Measurements from ENCODE around the gene MPHOSPH9. TPM values are rescaled to one million over a fixed set of nuclear protein-coding genes. Genes with fewer than 3 reads are reported as not detected.

MPHOSPH9 gene
- total and polyA plus RNA-seq, 2 donors (not counting 1 experiment from before 2014, with no cell fraction given) = 11.8 to 45.1 TPM

DNA sequence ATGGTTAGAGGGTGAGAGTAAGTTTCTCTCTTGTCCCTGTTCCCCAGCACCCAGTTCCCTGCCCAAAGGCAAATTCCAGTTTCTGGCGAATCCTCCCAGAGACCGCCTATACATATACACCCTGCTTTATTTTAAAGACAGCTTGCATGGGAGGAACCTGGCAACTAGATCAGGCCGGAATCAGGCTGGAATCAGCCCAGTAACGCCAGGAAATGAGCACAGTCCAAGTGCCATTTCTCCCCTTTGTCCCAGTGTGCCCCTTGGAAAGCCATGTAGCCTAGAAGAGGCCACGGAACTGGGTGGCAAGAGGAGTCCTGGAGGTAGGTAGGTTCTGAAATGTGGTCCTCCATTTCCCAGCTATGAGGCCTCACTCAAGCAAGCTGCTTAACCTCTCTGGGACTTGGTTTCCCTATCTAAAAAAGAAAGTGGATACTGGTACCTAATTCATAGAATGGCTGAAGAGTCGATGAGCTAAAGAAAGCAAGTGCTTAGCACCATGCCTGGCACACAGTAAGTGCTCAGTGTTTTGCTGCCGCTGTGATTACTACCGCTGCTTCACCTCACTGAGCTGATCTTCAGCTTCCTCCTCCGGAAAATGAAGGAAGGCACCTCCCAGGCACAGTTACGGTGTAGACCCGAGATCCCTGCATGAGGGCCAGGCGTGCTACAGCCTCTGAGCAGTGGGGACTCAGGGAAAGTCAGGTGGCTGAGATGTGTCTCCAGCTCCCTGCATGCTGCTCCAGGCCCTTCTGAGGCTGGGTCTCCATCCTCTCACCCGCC, 118.4 kb downstream of the MPHOSPH9 start:
- Histone ChIP-seq H3K9ac (ENCODE audit: low read length) (peak overlapping the region; percentile 40), H3K27ac (ENCODE audit: low read length in 2 of 2) (peak overlapping the region; percentile 72 to 85), H3K4me3 (ENCODE audit: control extremely low read depth in 1 of 5, extremely low read depth in 1 of 5, insufficient read depth in 1 of 5, low read depth in 2 of 5, low read length in 4 of 5) (peak overlapping the region in 3 of 5 experiments; percentile 12 to 31 (median 26)), H3K4me1 (ENCODE audit: control insufficient read depth in 2 of 2, insufficient read depth in 2 of 2, low read length in 2 of 2) (peaks cover 43 to 52% of the 10 kb centered on the region in 2 donors), H3K79me2 (ENCODE audit: control insufficient read depth, insufficient read depth, low read length) (peaks cover 58% of the 10 kb centered on the region), H3K27me3 (replicated peaks in 1 of 4; ENCODE audit: control extremely low read depth in 1 of 4, control insufficient read depth in 3 of 4, insufficient read depth in 4 of 4, low read length in 3 of 4) (no peaks in the 10 kb centered on the region), H3K9me3 (ENCODE audit: control extremely low read depth in 1 of 3, control insufficient read depth in 2 of 3, insufficient read depth in 1 of 3, low read length in 2 of 3) (peaks cover 0 to 4% (median 0%) of the 10 kb centered on the region in 3 donors), H3K4me2 (replicated peaks; ENCODE audit: low read depth, low read length, poor library complexity, severe bottlenecking) (peak overlapping the region; percentile 77), H4K20me1 (ENCODE audit: control insufficient read depth, insufficient read depth, low read length, poor library complexity, severe bottlenecking) (no peaks in the 10 kb centered on the region), H3K36me3 (replicated peaks in 1 of 2; ENCODE audit: control extremely low read depth in 1 of 2, control insufficient read depth in 1 of 2, extremely low read depth in 1 of 2, insufficient read depth in 2 of 2, low read length in 1 of 2) (no peaks in the 10 kb centered on the region), H2AFZ (ENCODE audit: insufficient read depth, low read depth, low read length, poor library complexity, severe bottlenecking) (peak overlapping the region; percentile 77)
- peak; percentile 44 for DNase-seq
- peaks cover 51% of the 10 kb centered on the region for H3K4me1 Mint-ChIP-seq
- CTCF ChIA-PET = interaction anchor here (0.7 to 3.4 kb wide), 9 partner anchors 9 to 118 kb away, joined by 3 to 19 read pairs (median 4); partner anchors contain the start of genes MPHOSPH9, MTRFR and PITPNM2
- no peaks in the 10 kb centered on the region for H3K9me3 Mint-ChIP-seq (ENCODE audit: insufficient read depth)
- no peaks in the 10 kb centered on the region for H3K27me3 Mint-ChIP-seq
- WGBS (ENCODE audit: insufficient coverage) = 65% methylated on average over 9 of the region's 13 CpGs
- TF ChIP-seq, protein P1, sequence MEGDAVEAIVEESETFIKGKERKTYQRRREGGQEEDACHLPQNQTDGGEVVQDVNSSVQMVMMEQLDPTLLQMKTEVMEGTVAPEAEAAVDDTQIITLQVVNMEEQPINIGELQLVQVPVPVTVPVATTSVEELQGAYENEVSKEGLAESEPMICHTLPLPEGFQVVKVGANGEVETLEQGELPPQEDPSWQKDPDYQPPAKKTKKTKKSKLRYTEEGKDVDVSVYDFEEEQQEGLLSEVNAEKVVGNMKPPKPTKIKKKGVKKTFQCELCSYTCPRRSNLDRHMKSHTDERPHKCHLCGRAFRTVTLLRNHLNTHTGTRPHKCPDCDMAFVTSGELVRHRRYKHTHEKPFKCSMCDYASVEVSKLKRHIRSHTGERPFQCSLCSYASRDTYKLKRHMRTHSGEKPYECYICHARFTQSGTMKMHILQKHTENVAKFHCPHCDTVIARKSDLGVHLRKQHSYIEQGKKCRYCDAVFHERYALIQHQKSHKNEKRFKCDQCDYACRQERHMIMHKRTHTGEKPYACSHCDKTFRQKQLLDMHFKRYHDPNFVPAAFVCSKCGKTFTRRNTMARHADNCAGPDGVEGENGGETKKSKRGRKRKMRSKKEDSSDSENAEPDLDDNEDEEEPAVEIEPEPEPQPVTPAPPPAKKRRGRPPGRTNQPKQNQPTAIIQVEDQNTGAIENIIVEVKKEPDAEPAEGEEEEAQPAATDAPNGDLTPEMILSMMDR (IDR thresholded peaks at IDR 0.05) = no peak
- TF ChIP-seq EZH2 (IDR thresholded peaks at IDR 0.05; ENCODE audit: borderline replicate concordance, insufficient read depth, low read depth, low read length, poor library complexity, severe bottlenecking) = no peak
- POLR2A ChIA-PET = interaction anchor here (0.7 to 1.9 kb wide), 5 partner anchors 8 to 56 kb away, joined by 3 to 6 read pairs (median 4); partner anchors contain the start of gene PITPNM2
- peak overlapping the region; percentile 89 for H3K27ac Mint-ChIP-seq
- intact Hi-C loops (cut with micrococcal nuclease) = loop anchor here (2.0 kb wide), 2 partner anchors 26 to 36 kb away; partner anchors contain the start of gene PITPNM2
- peak; percentile 15 for ATAC-seq (ENCODE audit: low read depth)
- H3K4me3 Mint-ChIP-seq = peak overlapping the region; percentile 67

DNA sequence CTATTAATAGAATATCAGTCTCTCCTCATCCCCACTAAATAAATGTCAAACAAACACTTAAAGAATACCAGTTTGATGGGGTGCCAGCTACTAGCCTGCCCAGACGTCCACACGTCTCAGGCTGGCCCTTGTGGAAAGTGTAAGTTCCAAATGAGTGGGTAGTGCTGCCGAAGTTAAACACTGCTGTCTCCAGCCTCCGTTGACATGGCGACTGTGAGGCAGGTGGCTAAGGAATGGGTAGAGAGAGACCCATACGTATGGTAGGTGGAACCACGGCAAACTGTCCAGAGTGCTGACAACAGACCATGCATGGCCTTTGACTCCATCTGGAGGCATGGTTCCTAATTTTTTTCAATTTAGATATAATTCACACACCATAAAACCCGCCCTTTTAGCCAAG, 119.9 kb downstream of the MPHOSPH9 start:
- TF ChIP-seq, protein P1 (IDR thresholded peaks at IDR 0.05) = no peak
- no peak for TF ChIP-seq EZH2 (IDR thresholded peaks at IDR 0.05; ENCODE audit: borderline replicate concordance, insufficient read depth, low read depth, low read length, poor library complexity, severe bottlenecking)

More for the DNA sequence above, 119.9 kb downstream of the MPHOSPH9 start:
- Histone ChIP-seq H3K4me2 (replicated peaks; ENCODE audit: low read depth, low read length, poor library complexity, severe bottlenecking) (no peak overlapping the region), H4K20me1 (ENCODE audit: control insufficient read depth, insufficient read depth, low read length, poor library complexity, severe bottlenecking) (no peaks in the 10 kb centered on the region), H3K79me2 (ENCODE audit: control insufficient read depth, insufficient read depth, low read length) (peaks cover 60% of the 10 kb centered on the region), H3K4me3 (ENCODE audit: control extremely low read depth in 1 of 5, extremely low read depth in 1 of 5, insufficient read depth in 1 of 5, low read depth in 2 of 5, low read length in 4 of 5) (no peak overlapping the region), H3K4me1 (ENCODE audit: control insufficient read depth in 2 of 2, insufficient read depth in 2 of 2, low read length in 2 of 2) (peaks cover 48 to 51% of the 10 kb centered on the region in 2 donors), H2AFZ (ENCODE audit: insufficient read depth, low read depth, low read length, poor library complexity, severe bottlenecking) (no peak overlapping the region), H3K9ac (ENCODE audit: low read length) (no peak overlapping the region), H3K27ac (ENCODE audit: low read length in 2 of 2) (peak overlapping the region; percentile 5 to 85), H3K9me3 (ENCODE audit: control extremely low read depth in 1 of 3, control insufficient read depth in 2 of 3, insufficient read depth in 1 of 3, low read length in 2 of 3) (no peaks in the 10 kb centered on the region), H3K36me3 (replicated peaks in 1 of 2; ENCODE audit: control extremely low read depth in 1 of 2, control insufficient read depth in 1 of 2, extremely low read depth in 1 of 2, insufficient read depth in 2 of 2, low read length in 1 of 2) (peaks cover 0 to 3% of the 10 kb centered on the region in 2 experiments), H3K27me3 (replicated peaks in 1 of 4; ENCODE audit: control extremely low read depth in 1 of 4, control insufficient read depth in 3 of 4, insufficient read depth in 4 of 4, low read length in 3 of 4) (no peaks in the 10 kb centered on the region)
- Mint-ChIP-seq H3K4me1 (peaks cover 44% of the 10 kb centered on the region), H3K4me3 (no peak overlapping the region), H3K9me3 (ENCODE audit: insufficient read depth) (no peaks in the 10 kb centered on the region), H3K27me3 (no peaks in the 10 kb centered on the region), H3K27ac (no peak overlapping the region)
- CTCF ChIA-PET = interaction anchor here (0.9 kb wide), 1 partner anchor 7 kb away, joined by 3 read pairs; no protein-coding TSS in a partner anchor
- ATAC-seq (ENCODE audit: low read depth) (no peak), DNase-seq (no peak)
- intact Hi-C loops (cut with micrococcal nuclease) = no loop called here
- POLR2A ChIA-PET = no interaction called here
- 79% methylated on average over 7 of the region's 8 CpGs for WGBS (ENCODE audit: insufficient coverage)
